22Rv1 (cell line): Measurements from ENCODE around the gene NFYA.

Source experiments
- H3K27ac ChIP-seq: fragments of 450-650 bp; 2 replicates; pipeline ENCODE4 v1.5.1; 2017
- CTCF ChIP-seq: fragments of 450-650 bp; IDR thresholded peaks from 2 replicates; pipeline ENCODE4 v1.5.1; 2017; ENCODE audit warnings: mild to moderate bottlenecking
- ZFX ChIP-seq: fragments of 450-650 bp; IDR thresholded peaks from 2 replicates; pipeline ENCODE4 v1.6.1; 2017; ENCODE audit warnings: antibody characterized with exemption, borderline replicate concordance

The NFYA gene

GRCh38 chr6:41064841-41065240, 7.9 kb upstream of the NFYA start:
- no peak for TF ChIP-seq CTCF
- TF ChIP-seq ZFX, result no peak
- H3K27ac ChIP-seq, result no peak overlapping the region

GRCh38 chr6:41065550-41066026, 7.2 kb upstream of the NFYA start:
- H3K27ac ChIP-seq, result no peak overlapping the region
- TF ChIP-seq ZFX (no peak), CTCF (no peak)

- TF ChIP-seq ZFX (no peak), CTCF (peak; percentile 90)
- H3K27ac ChIP-seq, result no peak overlapping the region
These were observed 5.9 kb upstream of the NFYA start for GRCh38 chr6:41066867-41067304.

GRCh38 chr6:41071501-41071922, 1.3 kb upstream of the NFYA start:
- H3K27ac ChIP-seq, result peak overlapping the region; percentile 99
- TF ChIP-seq ZFX (no peak), CTCF (0 out of 2 replicates have a peak, but pooled peaks have one; percentile 11)

GRCh38 chr6:41071923-41072835, 595 bp upstream of the NFYA start, which contains the start of gene OARD1:
Gene OARD1 (minus strand): TSS chr6:41072356. CDS start chr6:41071634, 722 bp downstream.
- peak within 1 kb of the TSS; percentile 99 for H3K27ac ChIP-seq
- peak; percentile 1; the same call in 1 of the 2 replicates for TF ChIP-seq CTCF
- no peak for TF ChIP-seq ZFX

GRCh38 chr6:41073203-41073967, 611 bp downstream of the NFYA start:
- H3K27ac ChIP-seq, result peak overlapping the region; percentile 99
- TF ChIP-seq CTCF (peak; percentile 42), ZFX (no peak)
